Large intestine (tissue), 3 donors: ENCODE data around the gene MDFIC2. TPM values are rescaled to one million over a fixed set of nuclear protein-coding genes. Genes with fewer than 3 reads are reported as not detected.
A peak's percentile ranks its signal among the peaks of the same experiment; 100 is the strongest.

Experiments used
- DNase-seq, 2 donors: peaks; one replicate each; pipeline versions ENCODE4 v3.0.0 to v3.0.0-alpha.2; 2013
- H3K27ac ChIP-seq: one replicate; pipeline ENCODE4 v1.5.1; 2013; ENCODE audit warnings: low read length
- H3K27me3 ChIP-seq: 2 replicates; pipeline ENCODE4 v1.6.1; 2013; ENCODE audit warnings: low read length; ENCODE audit not compliant: control insufficient read depth, insufficient read depth
- H3K36me3 ChIP-seq: 2 replicates; pipeline ENCODE4 v1.6.1; 2013; ENCODE audit warnings: low read length; ENCODE audit not compliant: control insufficient read depth, insufficient read depth
- H3K4me1 ChIP-seq: one replicate; pipeline ENCODE4 v1.6.1; 2013; ENCODE audit warnings: low read length; ENCODE audit not compliant: control insufficient read depth, insufficient read depth
- H3K4me3 ChIP-seq: one replicate; pipeline ENCODE4 v1.5.1; 2013; ENCODE audit warnings: low read length
- H3K9me3 ChIP-seq: one replicate; pipeline ENCODE4 v1.6.1; 2013; ENCODE audit warnings: mild to moderate bottlenecking, low read depth, low read length, moderate library complexity; ENCODE audit not compliant: control insufficient read depth
- WGBS: methylation state at CpG from one replicate; pipeline ENCODE4 v1.1.5; 2013; ENCODE audit warnings: low lambda C conversion rate; ENCODE audit not compliant: insufficient coverage; 5-methylcytosine and 5-hydroxymethylcytosine counted together
- polyA plus RNA-seq: library from polyadenylated mRNA; unstranded; fragments of 120-200 nt; gene quantifications from one replicate; pipeline ENCODE4 v1.2.1, GENCODE V29; 2013

The MDFIC2 gene
- polyA plus RNA-seq, 1 donor, result not detected

GRCh38 chr3:70264122-70264780 lies 48.2 kb downstream of the MDFIC2 start:
- H3K36me3 ChIP-seq, result no peaks in the 10 kb centered on the region
- DNase-seq, result peak; percentile 82 to 95
- H3K27ac ChIP-seq, result peak overlapping the region; percentile 79
- peaks cover 3% of the 10 kb centered on the region for H3K4me1 ChIP-seq
- peaks cover 7% of the 10 kb centered on the region for H3K9me3 ChIP-seq
- no peak overlapping the region for H3K4me3 ChIP-seq
- H3K27me3 ChIP-seq, result no peaks in the 10 kb centered on the region
- no CpG with 5 or more reads among the region's 3 CpGs for whole genome bisulfite sequencing

GRCh38 chr3:70261283-70261682 lies 51.2 kb downstream of the MDFIC2 start:
- H3K27ac ChIP-seq, result no peak overlapping the region
- WGBS, result 80% methylated on average over 1 of the region's 1 CpG
- H3K36me3 ChIP-seq, result no peaks in the 10 kb centered on the region
- peaks cover 3% of the 10 kb centered on the region for H3K4me1 ChIP-seq
- no peak for DNase-seq
- no peak overlapping the region for H3K4me3 ChIP-seq
- no peaks in the 10 kb centered on the region for H3K9me3 ChIP-seq
- H3K27me3 ChIP-seq, result no peaks in the 10 kb centered on the region

- no peak for DNase-seq
- Histone ChIP-seq H3K36me3 (no peaks in the 10 kb centered on the region), H3K9me3 (no peaks in the 10 kb centered on the region)
These were observed 55.9 kb downstream of the MDFIC2 start for GRCh38 chr3:70256566-70256965.

GRCh38 chr3:70250492-70250891 lies 61.9 kb downstream of the MDFIC2 start:
- DNase-seq, result no peak

More at GRCh38 chr3:70256566-70256965, 55.9 kb downstream of the MDFIC2 start:
- Histone ChIP-seq H3K4me1 (no peaks in the 10 kb centered on the region), H3K27me3 (no peaks in the 10 kb centered on the region), H3K27ac (no peak overlapping the region), H3K4me3 (no peak overlapping the region)
- no CpG with 5 or more reads among the region's 1 CpG for WGBS

GRCh38 chr3:70249509-70250160 lies 62.8 kb downstream of the MDFIC2 start:
- H3K9me3 ChIP-seq, result no peaks in the 10 kb centered on the region
- no peak overlapping the region for H3K27ac ChIP-seq
- H3K4me1 ChIP-seq, result no peaks in the 10 kb centered on the region
- no peaks in the 10 kb centered on the region for H3K36me3 ChIP-seq
- no peak for DNase-seq
- WGBS, result no CpG with 5 or more reads among the region's 7 CpGs
- no peaks in the 10 kb centered on the region for H3K27me3 ChIP-seq
- no peak overlapping the region for H3K4me3 ChIP-seq

More at GRCh38 chr3:70250492-70250891, 61.9 kb downstream of the MDFIC2 start:
- no peaks in the 10 kb centered on the region for H3K27me3 ChIP-seq
- H3K4me1 ChIP-seq, result no peaks in the 10 kb centered on the region
- 78% methylated on average over 2 of the region's 3 CpGs for WGBS
- H3K4me3 ChIP-seq, result no peak overlapping the region
- H3K27ac ChIP-seq, result no peak overlapping the region
- no peaks in the 10 kb centered on the region for H3K36me3 ChIP-seq
- H3K9me3 ChIP-seq, result no peaks in the 10 kb centered on the region

- WGBS, result 100% methylated on average over 2 of the region's 4 CpGs
- no peak for DNase-seq
- Histone ChIP-seq H3K36me3 (no peaks in the 10 kb centered on the region), H3K4me3 (no peak overlapping the region), H3K4me1 (no peaks in the 10 kb centered on the region), H3K27me3 (no peaks in the 10 kb centered on the region), H3K9me3 (no peaks in the 10 kb centered on the region), H3K27ac (no peak overlapping the region)
These were observed 63.6 kb downstream of the MDFIC2 start for GRCh38 chr3:70248856-70249255.

- Histone ChIP-seq H3K9me3 (no peaks in the 10 kb centered on the region), H3K4me3 (no peak overlapping the region), H3K4me1 (no peaks in the 10 kb centered on the region), H3K27ac (no peak overlapping the region), H3K27me3 (no peaks in the 10 kb centered on the region), H3K36me3 (no peaks in the 10 kb centered on the region)
- WGBS, result no CpG with 5 or more reads among the region's 2 CpGs
- no peak for DNase-seq
These were observed 64.5 kb downstream of the MDFIC2 start for GRCh38 chr3:70247955-70248354.

- H3K36me3 ChIP-seq, result no peaks in the 10 kb centered on the region
- no peak overlapping the region for H3K27ac ChIP-seq
- no peaks in the 10 kb centered on the region for H3K27me3 ChIP-seq
- no peaks in the 10 kb centered on the region for H3K4me1 ChIP-seq
- no peak for DNase-seq
- WGBS, result 92% methylated on average over 2 of the region's 4 CpGs
- H3K9me3 ChIP-seq, result no peaks in the 10 kb centered on the region
- no peak overlapping the region for H3K4me3 ChIP-seq
These were observed 66.5 kb downstream of the MDFIC2 start for GRCh38 chr3:70245746-70246525.

GRCh38 chr3:70244422-70244821 lies 68.0 kb downstream of the MDFIC2 start:
- H3K9me3 ChIP-seq, result no peaks in the 10 kb centered on the region
- H3K4me1 ChIP-seq, result no peaks in the 10 kb centered on the region
- H3K27me3 ChIP-seq, result no peaks in the 10 kb centered on the region
- no peak overlapping the region for H3K4me3 ChIP-seq
- DNase-seq, result no peak
- H3K27ac ChIP-seq, result no peak overlapping the region
- no peaks in the 10 kb centered on the region for H3K36me3 ChIP-seq
- 67% methylated on average over 1 of the region's 2 CpGs for WGBS

- Histone ChIP-seq H3K4me3 (no peak overlapping the region), H3K27ac (no peak overlapping the region), H3K36me3 (no peaks in the 10 kb centered on the region), H3K9me3 (no peaks in the 10 kb centered on the region), H3K27me3 (peaks cover 2% of the 10 kb centered on the region), H3K4me1 (no peaks in the 10 kb centered on the region)
- DNase-seq, result no peak
- no CpG with 5 or more reads among the region's 2 CpGs for WGBS
These were observed 70.0 kb downstream of the MDFIC2 start for GRCh38 chr3:70242297-70242882.
